ENCODE results near the gene CSTPP1.
"Not testable (repeated sequence)": the region's sequence is repeated elsewhere in the genome, so short reads cannot be mapped to it uniquely, and the experiment has no call there.

The CSTPP1 gene

GRCh38 chr11:46987183-46987582 is 50.6 kb downstream of the CSTPP1 start:
- DNase-seq (ENCODE audit: low read depth in 1 of 2, low spot score in 1 of 2), result no peak

DNA sequence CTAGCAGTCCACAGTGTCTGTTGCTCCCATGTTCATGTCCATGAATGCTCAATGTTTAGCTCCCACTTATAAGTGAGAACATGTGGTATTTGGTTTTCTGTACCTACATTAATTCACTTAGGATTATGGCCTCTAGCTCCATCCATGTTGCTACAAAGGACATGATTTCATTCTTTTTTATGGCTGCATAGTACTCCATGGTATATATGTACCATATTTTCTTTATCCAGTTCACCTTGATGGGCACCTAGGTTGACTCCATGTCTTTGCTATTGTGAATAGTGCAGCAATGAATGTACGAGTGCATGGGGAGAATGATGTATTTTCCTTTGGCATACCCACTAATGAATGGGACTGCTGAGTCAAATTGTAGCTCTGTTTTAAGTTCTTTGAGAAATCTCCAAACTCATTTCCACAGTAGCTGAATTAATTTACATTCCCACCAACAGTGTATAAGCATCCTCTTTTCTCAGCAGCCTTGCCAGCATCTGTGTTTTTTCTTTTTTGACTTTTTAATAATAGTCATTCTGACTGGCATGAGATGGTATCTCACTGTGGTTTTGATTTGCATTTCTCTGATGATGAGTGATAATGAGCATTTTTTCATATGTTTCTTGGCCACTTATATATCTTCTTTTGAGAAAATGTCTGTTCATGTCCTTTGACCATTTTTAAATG is 53.4 kb downstream of the CSTPP1 start:
- DNase-seq (ENCODE audit: low read depth in 1 of 2, low spot score in 1 of 2), result not testable (repeated sequence)

DNA sequence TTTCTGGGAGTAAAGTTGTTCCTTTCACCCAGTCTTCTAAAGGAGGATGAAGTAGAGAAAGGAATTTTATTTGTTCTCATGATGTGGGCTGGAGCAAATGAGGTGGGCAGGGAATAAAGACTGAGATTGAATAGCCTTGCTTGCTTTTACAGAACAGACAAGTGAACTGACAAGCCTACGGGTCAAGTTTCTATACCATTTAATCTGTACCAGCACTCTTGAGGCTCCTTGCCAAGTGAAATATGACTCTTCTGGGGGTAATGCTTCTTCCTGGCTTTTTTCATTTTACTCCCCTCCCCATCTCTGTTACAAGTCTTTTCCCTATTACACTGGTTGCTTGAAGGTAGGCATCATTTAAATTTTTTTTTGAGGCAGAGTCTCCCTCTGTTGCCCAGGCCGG is 54.8 kb downstream of the CSTPP1 start:
- DNase-seq (ENCODE audit: low read depth in 1 of 2, low spot score in 1 of 2), result no peak

DNA sequence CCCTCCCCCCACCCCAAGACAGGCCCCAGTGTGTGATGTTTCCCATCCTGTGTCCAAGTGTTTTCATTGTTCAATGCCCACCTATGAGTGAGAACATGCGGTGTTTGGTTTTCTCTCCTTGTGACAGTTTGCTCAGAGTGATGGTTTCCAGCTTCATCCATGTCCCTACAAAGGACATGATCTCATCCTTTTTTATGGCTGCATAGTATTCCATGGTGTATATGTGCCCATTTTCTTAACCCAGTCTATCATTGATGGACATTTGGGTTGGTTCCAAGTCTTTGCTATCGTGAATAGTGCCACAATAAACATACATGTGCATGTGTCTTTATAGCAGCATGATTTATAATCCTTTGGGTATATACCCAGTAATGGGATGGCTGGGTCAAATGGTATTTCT is 55.8 kb downstream of the CSTPP1 start:
- DNase-seq (ENCODE audit: low read depth in 1 of 2, low spot score in 1 of 2), result not testable (repeated sequence)

DNA sequence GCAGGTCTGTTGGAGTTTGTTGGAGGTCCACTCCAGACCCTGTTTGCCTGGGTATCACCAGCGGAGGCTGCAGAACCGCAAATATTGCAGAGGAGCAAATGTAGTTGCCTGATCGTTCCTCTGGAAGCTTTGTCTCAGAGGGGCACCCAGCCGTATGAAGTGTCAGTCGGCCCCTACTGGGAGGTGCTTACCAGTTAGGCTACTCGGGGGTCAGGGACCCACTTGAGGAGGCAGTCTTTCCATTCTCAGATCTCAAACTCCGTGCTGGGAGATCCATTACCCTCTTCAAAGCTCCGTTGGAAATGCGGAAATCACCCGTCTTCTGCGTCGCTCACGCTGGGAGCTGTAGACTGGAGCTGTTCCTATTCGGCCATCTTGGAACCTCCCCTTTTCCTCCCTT is 61.2 kb downstream of the CSTPP1 start:
- DNase-seq (ENCODE audit: low read depth in 1 of 2, low spot score in 1 of 2), result not testable (repeated sequence)

- no peak for DNase-seq (ENCODE audit: low read depth in 1 of 2, low spot score in 1 of 2)
Observed at GRCh38 chr11:46999217-46999616, 62.7 kb downstream of the CSTPP1 start.

GRCh38 chr11:47000033-47000432 is 63.5 kb downstream of the CSTPP1 start:
- DNase-seq (ENCODE audit: low read depth in 1 of 2, low spot score in 1 of 2), result no peak

- no peak for DNase-seq (ENCODE audit: low read depth in 1 of 2, low spot score in 1 of 2)
Observed at GRCh38 chr11:47001781-47002181, 65.2 kb downstream of the CSTPP1 start.

DNA sequence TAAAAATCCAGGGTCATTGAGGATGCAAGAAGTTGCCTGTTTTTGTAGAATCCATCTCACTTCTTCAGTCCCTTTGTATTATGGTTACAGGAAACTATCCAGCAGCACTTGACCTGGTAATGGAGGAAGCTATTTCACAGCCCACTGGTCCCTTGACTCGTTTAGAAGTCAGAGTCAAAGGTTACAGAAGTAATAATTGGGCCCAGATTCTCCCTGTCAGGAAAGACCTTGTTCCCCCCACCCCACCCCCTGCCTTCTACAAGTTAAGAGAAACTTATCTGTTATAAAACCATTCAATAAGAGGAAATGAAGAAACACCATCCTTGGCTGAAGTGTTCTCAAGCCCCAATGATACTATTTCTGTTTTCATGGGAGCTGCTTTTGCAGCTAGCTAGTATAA is 65.8 kb downstream of the CSTPP1 start:
- DNase-seq (ENCODE audit: low read depth in 1 of 2, low spot score in 1 of 2), result no peak

GRCh38 chr11:47003180-47003877 is 66.8 kb downstream of the CSTPP1 start:
- no peak for DNase-seq (ENCODE audit: low read depth in 1 of 2, low spot score in 1 of 2)

GRCh38 chr11:47004595-47005033 is 68.1 kb downstream of the CSTPP1 start:
- no peak for DNase-seq (ENCODE audit: low read depth in 1 of 2, low spot score in 1 of 2)

DNA sequence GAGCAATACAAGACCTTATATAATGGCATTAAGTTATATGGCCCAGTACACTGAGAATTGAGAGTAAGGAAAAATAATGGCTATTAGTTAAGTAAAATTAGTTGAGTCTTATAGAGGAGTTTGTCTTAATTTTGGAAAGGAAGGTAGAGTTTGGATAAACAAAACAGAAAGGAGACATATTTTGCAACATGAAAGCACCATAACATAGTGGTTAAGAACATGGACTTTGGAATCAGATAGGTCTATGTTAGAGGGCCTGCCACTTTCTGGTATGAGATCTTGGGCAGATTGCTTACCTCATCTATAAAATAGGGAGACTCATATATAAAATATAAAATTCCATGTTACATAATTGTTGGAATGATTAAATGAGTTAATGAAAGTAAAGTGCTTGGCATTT is 68.9 kb downstream of the CSTPP1 start:
- DNase-seq (ENCODE audit: low read depth in 1 of 2, low spot score in 1 of 2), result no peak

DNA sequence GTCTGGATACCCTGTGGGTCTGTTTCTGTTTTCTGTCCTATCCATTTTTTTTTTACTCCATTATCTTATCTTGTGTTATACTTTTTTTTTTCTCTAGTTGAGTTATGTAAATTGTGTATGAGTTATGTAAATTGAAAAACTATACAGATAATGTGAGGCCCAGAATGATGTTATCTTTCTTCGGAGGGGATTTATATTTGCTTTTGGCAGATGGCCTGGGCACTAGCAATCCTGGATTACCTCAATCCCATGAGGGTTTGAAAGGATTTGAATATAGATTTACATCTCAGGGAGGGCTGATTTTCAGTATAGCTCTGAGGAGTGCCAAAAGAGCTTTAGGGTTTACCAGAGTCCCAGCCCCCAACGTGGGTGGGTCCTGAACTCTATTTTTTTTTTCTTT is 71.0 kb downstream of the CSTPP1 start:
- DNase-seq (ENCODE audit: low read depth in 1 of 2, low spot score in 1 of 2), result no peak

DNA sequence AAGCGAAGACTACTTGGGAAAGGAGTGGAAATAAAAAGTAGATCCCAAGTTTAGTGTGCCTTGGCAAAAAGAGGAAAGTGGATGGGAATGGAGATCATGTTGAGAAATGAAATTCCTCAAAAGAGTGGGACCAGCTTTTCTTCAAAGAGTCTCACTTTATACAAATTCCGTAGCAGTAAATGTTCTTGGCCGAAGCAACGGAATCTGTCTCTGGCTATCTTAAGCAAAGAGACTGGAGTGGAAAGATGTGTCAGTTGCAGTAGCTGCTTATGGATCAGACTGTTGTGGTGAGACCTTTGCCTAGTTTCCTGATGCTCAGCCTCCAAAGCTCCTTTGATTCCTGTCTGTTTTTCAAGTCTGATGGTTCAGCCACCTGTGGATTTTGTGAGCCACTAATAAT is 73.6 kb downstream of the CSTPP1 start:
- DNase-seq (ENCODE audit: low read depth in 1 of 2, low spot score in 1 of 2), result no peak

- no peak for DNase-seq (ENCODE audit: low read depth in 1 of 2, low spot score in 1 of 2)
Observed at GRCh38 chr11:47014097-47014496, 77.5 kb downstream of the CSTPP1 start.

DNA sequence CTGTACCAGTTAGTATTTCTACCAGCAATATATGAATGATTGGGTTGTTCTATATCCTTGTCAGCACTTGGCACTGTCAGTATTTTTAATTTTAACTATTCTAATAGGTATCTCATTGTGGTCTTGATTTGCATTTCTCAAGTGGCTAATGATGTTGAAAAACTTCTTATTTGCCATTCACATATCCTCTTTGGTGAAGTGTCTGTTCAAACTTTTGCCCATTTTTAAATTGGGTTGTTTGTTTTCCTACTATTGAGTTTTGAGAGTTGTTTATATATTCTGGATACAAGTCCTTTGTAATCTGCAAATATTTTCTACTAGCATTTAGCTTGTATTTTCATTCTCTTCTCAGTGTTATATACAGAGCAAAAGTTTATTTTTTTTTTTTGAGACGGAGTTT is 82.1 kb downstream of the CSTPP1 start:
- DNase-seq (ENCODE audit: low read depth in 1 of 2, low spot score in 1 of 2), result no peak

- no peak for DNase-seq (ENCODE audit: low read depth in 1 of 2, low spot score in 1 of 2)
Observed at GRCh38 chr11:47020793-47021526, 84.4 kb downstream of the CSTPP1 start.

GRCh38 chr11:47021527-47021818 is 84.9 kb downstream of the CSTPP1 start:
- DNase-seq (ENCODE audit: low read depth in 1 of 2, low spot score in 1 of 2), result no peak

GRCh38 chr11:47021965-47022364 is 85.4 kb downstream of the CSTPP1 start:
- DNase-seq (ENCODE audit: low read depth in 1 of 2, low spot score in 1 of 2), result no peak

DNA sequence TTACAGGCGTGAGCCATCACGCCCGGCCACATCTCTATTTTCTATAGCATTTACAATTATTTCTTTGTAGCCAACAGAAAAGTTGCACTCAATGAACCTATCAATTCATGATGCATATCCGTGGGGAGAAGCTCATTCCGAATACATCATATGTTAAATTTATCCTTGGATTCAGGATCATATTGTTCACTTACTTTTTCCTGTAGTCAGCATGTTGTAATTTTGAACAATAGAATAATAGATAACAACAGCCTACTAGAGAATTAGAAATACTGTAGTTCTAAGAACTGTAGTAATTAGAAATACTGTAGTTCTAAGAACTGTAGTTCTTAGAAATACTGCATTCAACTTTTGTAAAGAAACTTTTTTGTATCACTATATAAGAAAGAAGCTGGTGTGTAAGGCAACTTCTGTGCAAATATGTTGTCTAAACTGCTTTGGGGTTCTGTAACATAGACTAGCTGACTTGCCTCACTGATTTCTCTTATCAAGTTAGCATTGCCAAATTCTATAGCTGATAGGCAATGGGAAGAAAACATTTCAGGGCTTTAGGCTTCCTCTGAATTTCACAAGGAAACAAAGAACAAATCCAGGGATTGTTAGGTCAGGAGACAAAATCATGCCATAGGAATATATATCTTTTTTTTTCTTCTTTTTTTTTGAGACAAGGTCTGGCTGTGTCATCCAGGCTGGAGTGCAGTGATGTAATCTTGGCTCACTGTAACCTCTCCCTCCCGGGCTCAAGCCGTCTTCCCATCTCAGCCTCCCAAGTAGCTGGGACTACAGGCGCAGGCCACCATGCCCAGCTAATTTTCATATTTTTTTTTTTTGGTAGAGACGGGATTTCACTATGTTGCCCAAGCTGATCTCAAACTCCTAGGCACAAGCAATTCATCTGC is 91.9 kb downstream of the CSTPP1 start:
- DNase-seq (ENCODE audit: low read depth in 1 of 2, low spot score in 1 of 2), result no peak

DNA sequence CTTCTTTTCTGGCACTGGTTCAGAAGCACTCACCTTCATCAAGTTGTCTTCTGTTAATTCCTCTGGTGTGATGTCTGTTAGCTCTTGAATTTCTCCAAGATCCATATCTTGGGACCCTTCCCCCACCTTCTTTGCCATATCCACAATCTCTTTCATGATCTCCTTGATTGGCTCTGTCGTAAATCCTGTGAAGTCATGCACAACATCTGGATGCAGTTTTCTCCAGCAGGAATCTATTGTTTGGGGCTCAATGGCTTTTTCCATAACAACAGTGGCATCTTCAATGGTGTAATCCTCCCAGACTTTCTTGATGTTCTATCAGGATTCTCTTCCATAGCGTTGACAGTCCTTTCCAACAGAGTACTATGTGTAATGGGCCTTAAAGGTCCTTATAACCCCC is 96.9 kb downstream of the CSTPP1 start:
- no peak for DNase-seq (ENCODE audit: low read depth in 1 of 2, low spot score in 1 of 2)
